Keratinocyte (primary cell): Measurements from ENCODE around the gene FAM124A. TPM values are rescaled to one million over a fixed set of nuclear protein-coding genes. Genes with fewer than 3 reads are reported as not detected.

Experiments
- DNase-seq: peaks from one replicate; pipeline ENCODE4 v3.0.0-alpha.2; 2011; ENCODE audit warnings: low read depth, missing footprints, low spot score
- FAIRE-seq: peaks from 2 replicates; lab custom pipeline; 2011; peaks lifted over from hg19 to GRCh38; lab: Jason Lieb, UNC
- H2AFZ ChIP-seq: 2 replicates; pipeline ENCODE4 v1.6.0; 2012; ENCODE audit warnings: low read length, control low read depth, inconsistent platforms; ENCODE audit not compliant: control insufficient read depth
- H3K27ac ChIP-seq: 2 replicates; pipeline ENCODE4 v1.5.1; 2011; ENCODE audit warnings: low read length; ENCODE audit not compliant: control insufficient read depth, insufficient read depth
- H3K27me3 ChIP-seq: 3 replicates; pipeline ENCODE4 v1.6.0; 2011; ENCODE audit warnings: low read length; ENCODE audit not compliant: control insufficient read depth, insufficient read depth; ENCODE audit errors: extremely low read depth
- H3K36me3 ChIP-seq, 2 experiments: 2 replicates in 1 of 2; 3 replicates in 1 of 2; pipeline ENCODE4 v1.5.1; 2011; ENCODE audit warnings: low read length in 2 of 2, mild to moderate bottlenecking in 1 of 2; ENCODE audit not compliant: control insufficient read depth in 2 of 2, insufficient read depth in 2 of 2; ENCODE audit errors: extremely low read depth in 1 of 2
- H3K4me1 ChIP-seq: 3 replicates; pipeline ENCODE4 v1.5.1; 2011; ENCODE audit warnings: low read length; ENCODE audit not compliant: control insufficient read depth, insufficient read depth; ENCODE audit errors: extremely low read depth
- H3K4me2 ChIP-seq: 3 replicates; pipeline ENCODE4 v1.6.0; 2011; ENCODE audit warnings: low read depth, low read length; ENCODE audit not compliant: control insufficient read depth, insufficient read depth; ENCODE audit errors: extremely low read depth
- H3K4me3 ChIP-seq, 3 experiments: fragments of 200-600 bp in 1 of 3; sonication (generic) in 1 of 3; 2 replicates in 2 of 3; 3 replicates in 1 of 3; pipeline ENCODE4 v1.5.1; 2011 to 2016; ENCODE audit warnings: low read length in 3 of 3, mild to moderate bottlenecking in 3 of 3, control low read depth in 2 of 3, inconsistent platforms in 1 of 3, low read depth in 1 of 3, mixed read lengths in 1 of 3, mixed run types in 1 of 3, moderate library complexity in 1 of 3; ENCODE audit not compliant: control insufficient read depth in 2 of 3, insufficient read depth in 2 of 3; ENCODE audit errors: extremely low read depth in 1 of 3
- H3K79me2 ChIP-seq: 2 replicates; pipeline ENCODE4 v1.6.0; 2012; ENCODE audit warnings: low read length; ENCODE audit not compliant: control insufficient read depth, insufficient read depth
- H3K9ac ChIP-seq: 3 replicates; pipeline ENCODE4 v1.6.0; 2011; ENCODE audit warnings: low read length; ENCODE audit not compliant: control insufficient read depth, insufficient read depth; ENCODE audit errors: extremely low read depth
- H3K9me1 ChIP-seq: 3 replicates; pipeline ENCODE4 v1.6.0; 2011; ENCODE audit warnings: low read length; ENCODE audit not compliant: control insufficient read depth, insufficient read depth; ENCODE audit errors: extremely low read depth
- H3K9me3 ChIP-seq: 2 replicates; pipeline ENCODE4 v1.5.1; 2012; ENCODE audit warnings: low read depth, low read length; ENCODE audit not compliant: control insufficient read depth
- H4K20me1 ChIP-seq: 3 replicates; pipeline ENCODE4 v1.6.0; 2011; ENCODE audit warnings: low read length; ENCODE audit not compliant: control insufficient read depth, insufficient read depth; ENCODE audit errors: extremely low read depth
- CTCF ChIP-seq, 3 experiments: IDR thresholded peaks in 1 of 3; conservative IDR thresholded peaks in 1 of 3; optimal IDR thresholded peaks in 1 of 3; 2 replicates in 2 of 3; 3 replicates in 1 of 3; pipeline versions ENCODE3 to v1.5.1; 2011; ENCODE audit warnings: low read length in 3 of 3, mild to moderate bottlenecking in 3 of 3, moderate library complexity in 2 of 3, control low read depth in 1 of 3, inconsistent platforms in 1 of 3; ENCODE audit not compliant: insufficient read depth in 2 of 3; ENCODE audit errors: extremely low read depth in 1 of 3
- EZH2 ChIP-seq: IDR thresholded peaks from one replicate; pipeline ENCODE4 v1.6.1; 2012; ENCODE audit warnings: inconsistent platforms, mild to moderate bottlenecking, low read length, moderate library complexity
- dilution Hi-C: fragments of 300-500 bp; cut with MboI; formaldehyde crosslinking; loops from one replicate; pipeline ENCODE4 v1.7.0; 2020; ENCODE audit warnings: low sequenced_read_pairs; ENCODE audit not compliant: extremely low pct_ligation_motif_present
- polyA plus RNA-seq, 5 experiments: library from polyadenylated mRNA; depleted of rRNA in 3 of 5; stranded (reverse) in 3 of 5; stranded (forward) in 1 of 5; unstranded in 1 of 5; fragments of >200 nt; gene quantifications; 1 replicate in 1 of 5; 2 replicates in 3 of 5; 3 replicates in 1 of 5; pipeline versions ENCODE4 v1.2.1 to v1.2.3, GENCODE V29; 2011 to 2012; ENCODE audit warnings: missing spikeins in 2 of 5, low read depth in 1 of 5, low replicate concordance in 1 of 5

FAM124A gene
- polyA plus RNA-seq, 1 donor (not counting 4 experiments of a cell fraction or from before 2014, with no cell fraction given) = 0.05 TPM

- no peak overlapping the region for H3K4me3 ChIP-seq
- H3K27ac ChIP-seq = no peak overlapping the region
- no peaks in the 10 kb centered on the region for H3K79me2 ChIP-seq
- no peak for DNase-seq
- TF ChIP-seq EZH2 (no peak), CTCF (optimal IDR thresholded peaks at IDR 0.05 in 1 of 3, IDR thresholded peaks at IDR 0.05 in 1 of 3, conservative IDR thresholded peaks at IDR 0.05 in 1 of 3; ENCODE audit: extremely low read depth in 1 of 3, insufficient read depth in 2 of 3, low read length in 3 of 3) (no peak)
- H3K9me3 ChIP-seq = no peaks in the 10 kb centered on the region
- H3K9ac ChIP-seq = no peak overlapping the region
- no peak for FAIRE-seq
- dilution Hi-C loops = no loop called here
- H3K27me3 ChIP-seq = no peaks in the 10 kb centered on the region
- no peaks in the 10 kb centered on the region for H3K36me3 ChIP-seq
- H3K4me1 ChIP-seq = no peaks in the 10 kb centered on the region
- no peak overlapping the region for H3K4me2 ChIP-seq
- no peak overlapping the region for H2AFZ ChIP-seq
- no peaks in the 10 kb centered on the region for H4K20me1 ChIP-seq
- no peaks in the 10 kb centered on the region for H3K9me1 ChIP-seq
These were observed 106.3 kb downstream of the FAM124A start for GRCh38 chr13:51328488-51328887.

- Histone ChIP-seq H3K4me3 (no peak overlapping the region), H3K4me2 (no peak overlapping the region), H3K27ac (no peak overlapping the region), H3K9me3 (no peaks in the 10 kb centered on the region), H2AFZ (no peak overlapping the region), H3K27me3 (no peaks in the 10 kb centered on the region), H4K20me1 (no peaks in the 10 kb centered on the region), H3K9me1 (no peaks in the 10 kb centered on the region), H3K36me3 (no peaks in the 10 kb centered on the region), H3K9ac (no peak overlapping the region), H3K79me2 (no peaks in the 10 kb centered on the region), H3K4me1 (no peaks in the 10 kb centered on the region)
- dilution Hi-C loops = no loop called here
- no peak for TF ChIP-seq EZH2
- TF ChIP-seq CTCF (optimal IDR thresholded peaks at IDR 0.05 in 1 of 3, IDR thresholded peaks at IDR 0.05 in 1 of 3, conservative IDR thresholded peaks at IDR 0.05 in 1 of 3; ENCODE audit: extremely low read depth in 1 of 3, insufficient read depth in 2 of 3, low read length in 3 of 3) = no peak
- FAIRE-seq (no peak), DNase-seq (no peak)
These were observed 107.4 kb downstream of the FAM124A start for GRCh38 chr13:51329606-51330005.
